GM21367 (cell line): Measurements from ENCODE around the gene KCNMB1.

Experiments used
- ATAC-seq: cut with Tn5 transposase; IDR thresholded peaks from one replicate; pipeline ENCODE4 v1.9.1; 2021; ENCODE audit not compliant: unreplicated experiment

Gene KCNMB1

DNA sequence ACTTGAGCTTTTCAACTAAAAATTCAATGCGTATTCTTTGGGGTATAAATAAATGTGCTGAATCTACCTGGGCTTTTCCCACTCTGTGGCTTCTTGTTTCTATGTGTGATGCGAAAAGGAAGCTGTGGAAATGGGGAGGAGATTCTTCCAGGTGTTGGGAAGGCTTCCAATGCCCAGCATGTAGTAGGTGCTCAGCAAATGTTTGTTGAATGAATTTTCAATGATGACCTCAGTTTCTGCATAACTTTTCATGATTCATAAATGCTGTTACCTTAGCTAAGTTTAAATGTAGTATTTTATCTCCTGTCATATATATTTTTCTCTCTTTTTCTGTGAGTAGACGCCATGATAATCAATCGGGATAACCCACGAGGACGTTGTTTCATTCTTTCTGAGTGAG is 25.6 kb upstream of the KCNMB1 start:
- no peak for ATAC-seq

DNA sequence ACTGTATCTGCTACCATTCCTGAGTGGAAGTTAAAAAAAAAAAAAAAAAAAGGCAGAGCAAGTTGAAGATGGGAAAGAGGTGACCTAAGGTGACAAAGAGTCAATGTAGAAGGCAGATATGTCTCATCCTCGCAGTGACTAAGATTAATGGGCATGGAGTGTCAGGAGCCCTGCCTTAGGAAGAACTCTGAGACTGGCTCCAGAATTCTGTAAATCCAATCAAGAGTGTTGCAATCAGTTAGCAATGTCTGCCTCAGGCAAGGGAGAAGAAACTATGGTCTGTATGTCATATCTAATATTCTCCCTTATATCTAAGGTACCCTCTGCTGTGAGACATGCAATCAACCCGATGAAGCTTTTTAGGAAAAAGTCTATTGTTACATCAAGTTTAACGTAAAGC is 24.7 kb upstream of the KCNMB1 start:
- ATAC-seq: no peak

GRCh38 chr5:170411100-170411499 is 21.9 kb upstream of the KCNMB1 start:
- no peak for ATAC-seq

- ATAC-seq: no peak
These were observed 21.2 kb upstream of the KCNMB1 start for GRCh38 chr5:170410401-170410800.

DNA sequence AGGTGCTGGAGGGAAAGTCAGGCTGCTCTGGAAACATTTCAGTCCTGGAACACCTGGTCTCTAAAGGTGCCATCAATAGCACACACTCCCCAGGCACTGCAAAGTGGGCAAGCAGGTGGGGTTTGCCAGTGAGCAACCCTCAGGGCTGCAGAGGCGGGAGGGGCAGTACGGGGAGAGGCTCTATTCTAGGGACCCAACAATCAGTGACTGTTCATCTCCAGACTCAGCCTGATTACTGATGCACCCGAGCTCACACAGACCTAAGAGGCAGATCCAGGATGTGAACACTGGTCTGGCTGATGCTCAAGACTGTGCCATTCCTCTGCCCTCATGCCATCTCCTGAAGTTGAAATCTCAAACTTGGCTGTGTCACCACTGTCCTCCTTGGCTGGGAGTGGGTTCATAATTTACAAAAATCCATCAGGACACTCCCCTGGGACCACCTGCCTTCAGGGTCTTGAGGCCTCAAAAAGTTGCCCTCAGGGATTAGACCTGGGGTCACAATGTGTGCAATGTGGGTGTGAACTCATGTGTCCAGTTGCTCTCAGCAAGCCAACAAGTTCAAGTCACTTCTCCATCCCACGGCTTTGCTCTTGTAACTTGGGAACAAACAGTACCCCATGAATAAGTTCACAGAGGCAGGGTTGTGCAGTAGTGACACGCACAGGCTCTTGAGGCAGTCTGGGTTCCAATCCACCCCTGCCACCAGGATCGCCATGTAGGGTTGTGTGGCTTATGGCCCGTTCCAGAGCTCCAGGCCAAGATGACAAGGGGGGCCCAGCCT is 19.9 kb upstream of the KCNMB1 start:
- ATAC-seq: no peak

DNA sequence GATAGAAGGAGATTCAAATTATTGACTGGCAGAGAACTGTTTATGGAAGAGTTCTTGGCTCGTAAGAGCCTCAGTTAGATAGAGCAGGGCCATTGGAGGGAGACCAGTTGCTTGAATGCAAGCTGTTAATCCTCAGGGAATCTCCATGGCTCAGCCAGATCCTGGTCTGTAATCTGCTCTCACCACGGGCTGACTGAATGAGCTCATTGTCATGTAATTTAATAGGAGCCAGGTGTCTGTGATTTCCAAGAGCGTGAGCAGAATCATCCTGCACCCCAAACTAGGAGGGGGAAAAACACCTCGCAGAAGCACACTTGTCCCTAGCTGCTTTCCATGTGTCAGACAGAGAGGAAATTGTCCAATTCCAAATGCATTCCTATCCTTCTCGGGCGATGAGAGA is 19.1 kb upstream of the KCNMB1 start:
- no peak for ATAC-seq

GRCh38 chr5:170407062-170407461 is 17.9 kb upstream of the KCNMB1 start:
- ATAC-seq: no peak

- ATAC-seq: no peak
These were observed 16.6 kb upstream of the KCNMB1 start for GRCh38 chr5:170405817-170406216.

- no peak for ATAC-seq
These were observed 15.2 kb upstream of the KCNMB1 start for GRCh38 chr5:170404398-170404797.

DNA sequence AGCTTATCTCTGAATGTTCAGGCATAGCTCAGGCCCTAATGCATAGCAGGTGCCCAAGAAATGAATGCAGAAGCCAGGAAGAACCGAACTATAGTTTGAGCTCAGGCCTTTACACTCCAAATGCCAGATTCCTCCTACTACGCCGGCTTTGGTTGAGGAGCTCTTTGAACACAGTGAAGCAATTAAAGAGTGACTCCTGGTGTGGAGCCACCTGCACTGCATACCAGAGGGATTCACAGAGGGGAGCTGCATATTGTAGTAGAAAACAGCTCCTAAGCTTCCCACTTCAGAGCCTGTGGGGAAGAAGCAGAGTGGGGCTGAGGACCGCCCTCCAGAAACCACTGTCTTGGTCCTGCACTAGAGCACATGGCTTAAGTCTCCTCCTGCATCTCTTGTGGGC is 14.5 kb upstream of the KCNMB1 start:
- ATAC-seq: no peak

- ATAC-seq: no peak
These were observed 13.3 kb upstream of the KCNMB1 start for GRCh38 chr5:170402508-170402907.

DNA sequence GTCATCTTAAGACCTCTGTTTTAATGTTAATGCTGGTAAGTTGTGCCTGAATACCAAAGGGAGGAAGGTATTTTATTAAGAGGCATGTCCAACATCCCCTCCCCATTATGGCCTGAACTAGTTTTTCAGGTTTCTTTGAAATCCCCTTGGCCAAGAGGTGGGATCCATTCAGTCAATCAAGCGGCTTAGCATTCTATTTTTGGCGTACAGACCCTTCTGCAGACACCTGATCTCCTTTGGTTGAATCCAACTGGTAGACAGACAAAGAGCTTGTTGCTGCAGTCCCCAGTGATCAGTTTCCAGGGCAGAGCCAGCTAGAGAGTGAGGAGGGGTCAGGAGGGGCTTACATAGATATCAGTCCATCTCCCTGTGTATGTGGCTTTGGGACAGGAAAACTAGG is 7.9 kb upstream of the KCNMB1 start:
- ATAC-seq: no peak

DNA sequence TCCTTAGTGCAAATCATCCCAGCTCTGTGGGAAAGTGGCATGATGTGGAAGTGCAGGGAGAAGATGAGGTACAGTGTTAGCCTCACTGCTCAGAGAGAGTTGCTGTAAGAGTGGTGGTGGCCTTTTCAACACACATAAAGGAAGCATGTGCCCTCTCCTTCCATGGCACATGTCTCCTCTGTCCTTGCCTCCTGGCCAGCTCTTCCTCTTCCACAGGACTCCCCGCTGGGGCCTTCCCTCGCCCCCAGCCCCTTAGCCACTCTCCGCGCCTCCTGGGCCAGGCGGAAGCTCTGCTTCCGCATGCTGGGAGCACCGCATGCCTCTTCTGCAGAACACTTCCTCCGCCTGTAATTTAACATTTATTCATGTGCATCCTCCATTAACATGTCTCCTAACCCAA is 4.8 kb upstream of the KCNMB1 start:
- no peak for ATAC-seq

- no peak for ATAC-seq
These were observed 4.1 kb upstream of the KCNMB1 start for GRCh38 chr5:170393235-170393634.

DNA sequence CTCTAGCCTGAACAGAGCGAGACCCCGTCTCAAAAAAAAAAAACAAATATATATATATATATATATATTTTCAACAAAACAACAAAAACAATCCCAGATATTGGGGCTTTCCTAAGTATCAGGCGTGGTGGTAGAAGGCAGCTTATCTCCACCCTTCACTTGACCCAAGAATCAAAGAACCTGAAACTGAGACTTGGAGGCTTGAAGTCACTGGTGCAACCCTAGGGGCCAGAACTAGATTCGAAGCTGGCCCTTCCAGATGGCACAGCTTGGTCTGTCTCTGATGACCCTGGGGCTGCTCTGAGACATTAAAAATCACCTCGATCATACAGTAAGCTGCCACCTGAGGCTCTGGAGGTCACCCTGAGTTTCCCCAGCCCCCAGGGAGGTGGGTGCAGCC is 1.3 kb upstream of the KCNMB1 start:
- ATAC-seq: no peak

DNA sequence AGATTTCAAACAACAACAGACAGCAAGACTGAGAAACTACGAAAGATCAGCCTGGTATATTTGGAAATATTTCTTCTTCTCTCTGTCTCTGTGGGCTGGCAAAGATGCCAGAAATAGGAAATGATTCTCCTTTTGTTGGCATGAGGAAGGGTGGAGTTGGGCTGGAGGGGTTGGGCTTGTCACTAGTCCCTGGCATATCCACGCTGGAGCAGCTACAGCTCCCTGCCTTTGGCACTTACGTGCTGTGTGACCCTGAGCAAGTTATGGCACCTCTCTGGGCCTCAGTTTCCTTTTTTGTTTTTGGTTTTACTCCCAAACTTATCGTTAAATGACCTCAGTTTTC is 354 bp upstream of the KCNMB1 start:
- ATAC-seq: no peak

DNA sequence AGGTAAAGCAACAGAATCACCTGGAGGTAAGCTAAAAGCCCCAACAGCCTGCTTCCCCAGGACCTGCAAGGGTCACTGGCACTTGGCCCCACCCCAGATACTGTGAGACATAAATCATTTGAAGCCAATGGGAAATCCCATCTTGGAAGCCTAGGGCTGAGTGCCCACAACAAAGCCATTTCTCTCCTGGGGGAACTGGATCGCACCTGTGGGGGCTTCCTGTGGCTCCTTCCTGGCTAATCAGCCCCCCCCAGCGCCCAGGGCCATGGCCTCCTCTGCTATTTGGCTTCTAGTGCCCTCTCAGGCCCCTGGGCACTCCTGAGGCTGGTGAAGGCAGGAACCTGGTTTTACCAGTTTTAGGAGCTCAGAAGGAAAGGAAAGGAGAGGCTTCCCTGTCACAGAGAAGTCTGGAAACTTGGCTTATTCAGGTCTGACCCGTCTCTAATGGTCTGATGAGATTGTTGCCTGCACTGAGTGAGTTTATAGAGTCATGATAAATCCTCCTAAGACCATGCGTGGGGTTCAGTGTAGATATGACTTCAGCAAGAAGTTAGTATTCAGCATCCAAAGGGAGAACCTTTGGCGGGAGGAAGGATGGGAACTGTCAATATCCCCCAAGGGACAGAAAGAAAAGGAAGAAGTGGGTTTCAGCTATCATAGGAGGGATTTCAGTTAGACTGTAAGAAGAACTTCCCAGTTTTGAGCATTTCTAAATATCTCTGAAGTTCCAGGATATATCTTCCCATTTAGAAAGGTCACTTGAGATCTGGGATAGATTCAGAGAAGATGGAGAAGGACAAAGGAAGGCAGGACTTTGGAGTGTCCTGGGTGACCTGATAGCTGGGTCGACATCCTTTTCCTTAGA is 1.2 kb downstream of the KCNMB1 start:
- no peak for ATAC-seq

DNA sequence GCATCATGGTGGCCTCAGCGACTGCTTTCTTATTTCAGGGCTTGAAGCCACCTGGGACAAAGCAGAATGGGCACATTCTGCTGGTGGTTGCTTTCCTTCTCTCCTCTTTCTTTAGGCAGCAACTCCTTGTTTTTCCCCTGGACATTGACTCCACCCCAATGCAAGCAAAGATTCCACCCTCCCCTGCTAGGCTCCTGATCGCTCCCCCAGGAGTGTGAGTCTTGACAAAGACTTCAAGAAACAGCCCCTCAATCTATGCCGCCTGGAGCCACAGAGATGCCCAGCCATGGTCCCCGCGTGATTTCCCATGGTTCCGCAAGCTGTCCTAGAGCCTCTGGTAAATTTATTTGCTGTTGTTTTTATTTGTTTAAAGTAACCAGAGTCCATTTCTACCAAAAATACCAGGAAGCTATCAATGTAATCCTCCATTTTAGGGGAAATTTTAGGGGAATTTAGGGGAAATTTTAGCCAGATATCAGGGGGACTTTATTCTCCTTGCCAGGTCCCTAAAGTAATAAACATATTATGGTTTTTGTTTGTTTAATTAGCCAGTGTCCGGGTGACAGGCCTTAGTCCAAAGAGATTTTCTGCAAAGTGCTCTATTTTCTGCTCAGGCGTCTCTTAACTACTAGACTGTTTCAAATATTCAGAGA is 2.3 kb downstream of the KCNMB1 start:
- ATAC-seq: no peak

DNA sequence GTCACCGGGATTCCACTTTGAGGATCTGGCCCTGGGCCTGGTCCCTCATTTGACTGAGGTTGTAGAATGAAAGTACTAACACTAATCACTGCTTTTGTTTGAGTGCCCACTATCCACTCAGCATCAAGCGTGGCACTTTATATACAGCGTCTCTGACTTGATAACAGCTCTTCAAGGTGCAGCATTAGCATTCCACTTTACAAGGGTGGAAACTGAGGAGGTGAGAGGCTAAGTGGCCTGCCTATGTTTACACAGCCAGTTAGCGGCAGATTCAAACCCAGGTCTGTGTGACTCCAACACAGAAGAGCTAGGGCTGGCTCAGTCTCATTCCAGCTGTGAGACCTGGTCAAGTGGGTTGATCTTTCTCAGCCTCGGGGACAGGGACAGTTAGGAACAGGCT is 5.9 kb downstream of the KCNMB1 start:
- ATAC-seq: no peak

GRCh38 chr5:170382790-170383189 is 6.4 kb downstream of the KCNMB1 start:
- ATAC-seq: no peak

GRCh38 chr5:170380361-170380951 is 8.7 kb downstream of the KCNMB1 start:
- no peak for ATAC-seq

GRCh38 chr5:170378740-170379139 is 10.4 kb downstream of the KCNMB1 start:
- ATAC-seq: no peak
